Measurements from ENCODE around the gene RGS10.
"Not testable (repeated sequence)": the region's sequence is repeated elsewhere in the genome, so short reads cannot be mapped to it uniquely, and the experiment has no call there.

- TF ChIP-seq CTCF (conservative IDR thresholded peaks at IDR 0.05; ENCODE audit: low read length); EZH2phosphoT487 (IDR thresholded peaks at IDR 0.05; ENCODE audit: borderline replicate concordance): not testable (repeated sequence)
Measured at GRCh38 chr10:119528663-119529237, 13.8 kb downstream of the RGS10 start.
